Neural cell (in vitro differentiated cells): ENCODE measurements around the gene BTN2A1. TPM values are rescaled to one million over a fixed set of nuclear protein-coding genes. Genes with fewer than 3 reads are reported as not detected.

ENCODE experiments used
- H2AFZ ChIP-seq: fragments of 200-600, 300-800 bp; sonication (generic), shearing (Covaris generic); 2 replicates; pipeline ENCODE4 v1.6.0; 2014; ENCODE audit warnings: low read depth, mild to moderate bottlenecking, antibody characterized with exemption, low read length, moderate library complexity
- H3F3A ChIP-seq: fragments of 200-600 bp; shearing (Covaris generic); 2 replicates; pipeline ENCODE4 v1.6.1; 2016; ENCODE audit warnings: mild to moderate bottlenecking, moderate library complexity, mixed read lengths, antibody characterized with exemption, low read length; ENCODE audit not compliant: insufficient read depth, poor library complexity, severe bottlenecking
- H3K27ac ChIP-seq: fragments of 200-600, 300-800 bp; sonication (generic), shearing (Covaris generic); 2 replicates; pipeline ENCODE4 v1.5.1; 2014; ENCODE audit warnings: mild to moderate bottlenecking, low read length, moderate library complexity
- H3K27me3 ChIP-seq: fragments of 300-800, 200-600 bp; sonication (generic), shearing (Covaris generic); 2 replicates; pipeline ENCODE4 v1.6.0; 2014; ENCODE audit warnings: mild to moderate bottlenecking, low read depth, low read length, moderate library complexity; ENCODE audit not compliant: insufficient read depth
- H3K36me3 ChIP-seq: fragments of 300-800, 200-600 bp; sonication (generic), shearing (Covaris generic); 2 replicates; pipeline ENCODE4 v1.5.1; 2014; ENCODE audit warnings: mild to moderate bottlenecking, antibody characterized with exemption, low read length, moderate library complexity; ENCODE audit not compliant: insufficient read depth
- H3K4me2 ChIP-seq: fragments of 300-800, 200-600 bp; sonication (generic), shearing (Covaris generic); 2 replicates; pipeline ENCODE4 v1.6.0; 2014; ENCODE audit warnings: mild to moderate bottlenecking, low read length
- H3K4me3 ChIP-seq: fragments of 300-800, 200-600 bp; sonication (generic), shearing (Covaris generic); 2 replicates; pipeline ENCODE4 v1.5.1; 2014; ENCODE audit warnings: mild to moderate bottlenecking, low read length, moderate library complexity
- H3K79me2 ChIP-seq: fragments of 200-600 bp; shearing (Covaris generic); replicated peaks from 2 replicates; pipeline ENCODE4 v1.6.0; 2014; ENCODE audit warnings: mild to moderate bottlenecking, low read length, moderate library complexity; ENCODE audit not compliant: insufficient read depth
- H3K9ac ChIP-seq: fragments of 300-800, 200-600 bp; sonication (generic), shearing (Covaris generic); 2 replicates; pipeline ENCODE4 v1.6.1; 2016; ENCODE audit warnings: mild to moderate bottlenecking, low read length, mixed read lengths
- H3K9me2 ChIP-seq: fragments of 200-600 bp; shearing (Covaris generic); 2 replicates; pipeline ENCODE4 v1.6.1; 2016; ENCODE audit warnings: mild to moderate bottlenecking, low read length, mixed read lengths; ENCODE audit not compliant: insufficient read depth
- H3K9me3 ChIP-seq: fragments of 200-600, 300-800 bp; sonication (generic), shearing (Covaris generic); 2 replicates; pipeline ENCODE4 v1.6.1; 2016; ENCODE audit warnings: mild to moderate bottlenecking, mixed run types, low read length, moderate library complexity, mixed read lengths
- H4K20me1 ChIP-seq: fragments of 200-600 bp; shearing (Covaris generic); 2 replicates; pipeline ENCODE4 v1.6.1; 2016; ENCODE audit warnings: mild to moderate bottlenecking, mixed run types; ENCODE audit not compliant: insufficient read depth
- EP300 ChIP-seq: fragments of 450-650 bp; conservative IDR thresholded peaks from 2 replicates; pipeline ENCODE4 v1.6.1; 2014; ENCODE audit warnings: antibody characterized with exemption, mild to moderate bottlenecking, moderate library complexity; ENCODE audit not compliant: poor library complexity, severe bottlenecking
- EZH2 ChIP-seq: fragments of 200-600, 300-800 bp; shearing (Covaris generic), sonication (generic); IDR thresholded peaks from 2 replicates; pipeline ENCODE4 v1.6.1; 2014; ENCODE audit warnings: antibody characterized with exemption, low read length, borderline replicate concordance, mild to moderate bottlenecking; ENCODE audit not compliant: insufficient read depth, poor library complexity, severe bottlenecking
- MXI1 ChIP-seq: fragments of 450-650 bp; conservative IDR thresholded peaks from 2 replicates; pipeline ENCODE4 v1.6.1; 2014; ENCODE audit warnings: antibody characterized with exemption, mild to moderate bottlenecking; ENCODE audit not compliant: poor library complexity, severe bottlenecking
- POLR2AphosphoS5 ChIP-seq: IDR thresholded peaks from 2 replicates; pipeline ENCODE4 v1.6.1; 2012
- RAD21 ChIP-seq: fragments of 450-650 bp; conservative IDR thresholded peaks from 2 replicates; pipeline ENCODE4 v1.6.1; 2014; ENCODE audit warnings: antibody characterized with exemption, mild to moderate bottlenecking, moderate library complexity
- SMC3 ChIP-seq: fragments of 450-650 bp; conservative IDR thresholded peaks from 2 replicates; pipeline ENCODE4 v1.6.1; 2014; ENCODE audit warnings: antibody characterized with exemption, mild to moderate bottlenecking, moderate library complexity; ENCODE audit not compliant: poor library complexity
- TAF1 ChIP-seq: IDR thresholded peaks from 2 replicates; pipeline ENCODE4 v1.6.1; 2012; ENCODE audit warnings: low read depth
- polyA plus RNA-seq: library from polyadenylated mRNA; depleted of rRNA; stranded (reverse); fragments of >200 nt; gene quantifications from 2 replicates; pipeline ENCODE4 v1.2.3, GENCODE V29; 2014
- TF ChIP-seq, protein P1 (sequence below): fragments of 450-650 bp; IDR thresholded peaks from 2 replicates; pipeline ENCODE4 v1.5.1; 2014; ENCODE audit warnings: antibody characterized with exemption, mild to moderate bottlenecking, moderate library complexity; ENCODE audit not compliant: poor library complexity, severe bottlenecking
- TF ChIP-seq, protein P2 (sequence below): IDR thresholded peaks from 2 replicates; pipeline ENCODE4 v1.6.1; 2012; ENCODE audit warnings: borderline replicate concordance

The BTN2A1 gene
- polyA plus RNA-seq, 1 donor from 2014 or later: 33.8 TPM

DNA sequence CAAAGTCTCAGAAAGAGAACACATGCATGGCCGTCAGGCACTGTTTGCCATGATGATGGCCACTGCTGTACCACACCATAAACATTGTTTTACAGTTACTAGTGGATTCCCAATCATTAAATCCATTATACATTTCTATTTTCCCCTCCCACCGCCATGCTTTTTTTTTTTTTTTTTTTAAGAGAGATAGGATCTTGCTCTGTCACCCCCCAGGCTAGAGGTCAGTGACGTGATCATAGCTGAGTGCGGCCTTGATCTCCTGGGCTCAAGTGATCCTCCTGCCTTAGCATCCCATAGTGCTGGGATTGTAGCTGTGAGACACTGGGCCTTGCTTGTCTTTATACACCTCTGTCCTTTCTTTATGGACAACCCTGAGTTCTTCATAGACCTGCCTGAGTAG, 21.7 kb upstream of the BTN2A1 start:
- H3K27ac ChIP-seq: no peak overlapping the region
- H3K36me3 ChIP-seq: no peaks in the 10 kb centered on the region
- no peaks in the 10 kb centered on the region for H3K9me3 ChIP-seq
- no peak overlapping the region for H3K9ac ChIP-seq
- no peaks in the 10 kb centered on the region for H3K79me2 ChIP-seq
- no peak overlapping the region for H3K4me3 ChIP-seq
- no peaks in the 10 kb centered on the region for H3K9me2 ChIP-seq
- no peak overlapping the region for H2AFZ ChIP-seq
- H3K27me3 ChIP-seq: no peaks in the 10 kb centered on the region
- no peaks in the 10 kb centered on the region for H3F3A ChIP-seq
- H3K4me2 ChIP-seq: no peak overlapping the region
- no peaks in the 10 kb centered on the region for H4K20me1 ChIP-seq
- TF ChIP-seq EZH2 (no peak), MXI1 (no peak), EP300 (no peak), POLR2AphosphoS5 (no peak), TAF1 (no peak), SMC3 (no peak), RAD21 (no peak)
- TF ChIP-seq, protein P1, sequence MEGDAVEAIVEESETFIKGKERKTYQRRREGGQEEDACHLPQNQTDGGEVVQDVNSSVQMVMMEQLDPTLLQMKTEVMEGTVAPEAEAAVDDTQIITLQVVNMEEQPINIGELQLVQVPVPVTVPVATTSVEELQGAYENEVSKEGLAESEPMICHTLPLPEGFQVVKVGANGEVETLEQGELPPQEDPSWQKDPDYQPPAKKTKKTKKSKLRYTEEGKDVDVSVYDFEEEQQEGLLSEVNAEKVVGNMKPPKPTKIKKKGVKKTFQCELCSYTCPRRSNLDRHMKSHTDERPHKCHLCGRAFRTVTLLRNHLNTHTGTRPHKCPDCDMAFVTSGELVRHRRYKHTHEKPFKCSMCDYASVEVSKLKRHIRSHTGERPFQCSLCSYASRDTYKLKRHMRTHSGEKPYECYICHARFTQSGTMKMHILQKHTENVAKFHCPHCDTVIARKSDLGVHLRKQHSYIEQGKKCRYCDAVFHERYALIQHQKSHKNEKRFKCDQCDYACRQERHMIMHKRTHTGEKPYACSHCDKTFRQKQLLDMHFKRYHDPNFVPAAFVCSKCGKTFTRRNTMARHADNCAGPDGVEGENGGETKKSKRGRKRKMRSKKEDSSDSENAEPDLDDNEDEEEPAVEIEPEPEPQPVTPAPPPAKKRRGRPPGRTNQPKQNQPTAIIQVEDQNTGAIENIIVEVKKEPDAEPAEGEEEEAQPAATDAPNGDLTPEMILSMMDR: no peak
- TF ChIP-seq, protein P2, sequence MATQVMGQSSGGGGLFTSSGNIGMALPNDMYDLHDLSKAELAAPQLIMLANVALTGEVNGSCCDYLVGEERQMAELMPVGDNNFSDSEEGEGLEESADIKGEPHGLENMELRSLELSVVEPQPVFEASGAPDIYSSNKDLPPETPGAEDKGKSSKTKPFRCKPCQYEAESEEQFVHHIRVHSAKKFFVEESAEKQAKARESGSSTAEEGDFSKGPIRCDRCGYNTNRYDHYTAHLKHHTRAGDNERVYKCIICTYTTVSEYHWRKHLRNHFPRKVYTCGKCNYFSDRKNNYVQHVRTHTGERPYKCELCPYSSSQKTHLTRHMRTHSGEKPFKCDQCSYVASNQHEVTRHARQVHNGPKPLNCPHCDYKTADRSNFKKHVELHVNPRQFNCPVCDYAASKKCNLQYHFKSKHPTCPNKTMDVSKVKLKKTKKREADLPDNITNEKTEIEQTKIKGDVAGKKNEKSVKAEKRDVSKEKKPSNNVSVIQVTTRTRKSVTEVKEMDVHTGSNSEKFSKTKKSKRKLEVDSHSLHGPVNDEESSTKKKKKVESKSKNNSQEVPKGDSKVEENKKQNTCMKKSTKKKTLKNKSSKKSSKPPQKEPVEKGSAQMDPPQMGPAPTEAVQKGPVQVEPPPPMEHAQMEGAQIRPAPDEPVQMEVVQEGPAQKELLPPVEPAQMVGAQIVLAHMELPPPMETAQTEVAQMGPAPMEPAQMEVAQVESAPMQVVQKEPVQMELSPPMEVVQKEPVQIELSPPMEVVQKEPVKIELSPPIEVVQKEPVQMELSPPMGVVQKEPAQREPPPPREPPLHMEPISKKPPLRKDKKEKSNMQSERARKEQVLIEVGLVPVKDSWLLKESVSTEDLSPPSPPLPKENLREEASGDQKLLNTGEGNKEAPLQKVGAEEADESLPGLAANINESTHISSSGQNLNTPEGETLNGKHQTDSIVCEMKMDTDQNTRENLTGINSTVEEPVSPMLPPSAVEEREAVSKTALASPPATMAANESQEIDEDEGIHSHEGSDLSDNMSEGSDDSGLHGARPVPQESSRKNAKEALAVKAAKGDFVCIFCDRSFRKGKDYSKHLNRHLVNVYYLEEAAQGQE: no peak

DNA sequence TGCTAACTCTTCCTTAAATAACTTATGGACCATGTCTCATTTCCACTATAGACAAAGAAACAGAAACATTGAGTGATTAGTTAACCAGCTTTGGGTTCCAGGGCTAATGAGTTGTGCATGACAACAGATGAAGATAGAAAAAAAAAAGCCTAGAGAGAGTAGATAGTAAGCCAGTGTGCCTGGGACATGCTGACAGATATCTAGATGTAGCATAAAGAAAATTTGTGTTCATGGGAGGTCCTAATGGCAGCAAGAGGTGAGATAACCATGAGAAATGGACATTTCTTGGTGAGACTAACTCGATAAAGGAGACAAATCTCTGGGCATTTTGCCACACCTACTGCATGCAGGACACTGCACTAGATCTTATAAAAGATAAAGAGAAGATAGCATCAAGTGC, 20.2 kb upstream of the BTN2A1 start:
- Histone ChIP-seq H3K27ac (no peak overlapping the region), H3K4me3 (no peak overlapping the region), H3K79me2 (no peaks in the 10 kb centered on the region), H3K9ac (no peak overlapping the region), H2AFZ (no peak overlapping the region), H3K27me3 (no peaks in the 10 kb centered on the region), H4K20me1 (no peaks in the 10 kb centered on the region), H3K4me2 (no peak overlapping the region), H3K9me3 (no peaks in the 10 kb centered on the region), H3K36me3 (no peaks in the 10 kb centered on the region), H3F3A (no peaks in the 10 kb centered on the region), H3K9me2 (no peaks in the 10 kb centered on the region)
- no peak for TF ChIP-seq MXI1
- no peak for TF ChIP-seq POLR2AphosphoS5
- no peak for TF ChIP-seq EP300
- no peak for TF ChIP-seq SMC3
- TF ChIP-seq RAD21: no peak
- TF ChIP-seq, protein P2: no peak
- no peak for TF ChIP-seq TAF1
- TF ChIP-seq, protein P1: no peak
- TF ChIP-seq EZH2: no peak
